ENCODE results near the gene ZNF778. TPM values are rescaled to one million over a fixed set of nuclear protein-coding genes. Genes with fewer than 3 reads are reported as not detected.
A peak's percentile ranks its signal among the peaks of the same experiment; 100 is the strongest.

Gene ZNF778
- total RNA-seq, 2 donors from 2014 or later: 5.5 to 8.7 TPM

GRCh38 chr16:89197033-89197632, 20.4 kb upstream of the ZNF778 start:
- no peaks in the 10 kb centered on the region for H3K9me3 Mint-ChIP-seq
- no peaks in the 10 kb centered on the region for H3K27me3 Mint-ChIP-seq
- H3K36me3 Mint-ChIP-seq (ENCODE audit: low read depth): no peaks in the 10 kb centered on the region
- no peak overlapping the region for H3K27ac Mint-ChIP-seq
- H3K4me1 Mint-ChIP-seq: no peaks in the 10 kb centered on the region
- ATAC-seq (replicated peaks): no peak
- H3K4me3 Mint-ChIP-seq: no peak overlapping the region

GRCh38 chr16:89197633-89198416, 19.7 kb upstream of the ZNF778 start:
- no peak for ATAC-seq (replicated peaks)
- peaks cover 4% of the 10 kb centered on the region for H3K36me3 Mint-ChIP-seq (ENCODE audit: low read depth)

DNA sequence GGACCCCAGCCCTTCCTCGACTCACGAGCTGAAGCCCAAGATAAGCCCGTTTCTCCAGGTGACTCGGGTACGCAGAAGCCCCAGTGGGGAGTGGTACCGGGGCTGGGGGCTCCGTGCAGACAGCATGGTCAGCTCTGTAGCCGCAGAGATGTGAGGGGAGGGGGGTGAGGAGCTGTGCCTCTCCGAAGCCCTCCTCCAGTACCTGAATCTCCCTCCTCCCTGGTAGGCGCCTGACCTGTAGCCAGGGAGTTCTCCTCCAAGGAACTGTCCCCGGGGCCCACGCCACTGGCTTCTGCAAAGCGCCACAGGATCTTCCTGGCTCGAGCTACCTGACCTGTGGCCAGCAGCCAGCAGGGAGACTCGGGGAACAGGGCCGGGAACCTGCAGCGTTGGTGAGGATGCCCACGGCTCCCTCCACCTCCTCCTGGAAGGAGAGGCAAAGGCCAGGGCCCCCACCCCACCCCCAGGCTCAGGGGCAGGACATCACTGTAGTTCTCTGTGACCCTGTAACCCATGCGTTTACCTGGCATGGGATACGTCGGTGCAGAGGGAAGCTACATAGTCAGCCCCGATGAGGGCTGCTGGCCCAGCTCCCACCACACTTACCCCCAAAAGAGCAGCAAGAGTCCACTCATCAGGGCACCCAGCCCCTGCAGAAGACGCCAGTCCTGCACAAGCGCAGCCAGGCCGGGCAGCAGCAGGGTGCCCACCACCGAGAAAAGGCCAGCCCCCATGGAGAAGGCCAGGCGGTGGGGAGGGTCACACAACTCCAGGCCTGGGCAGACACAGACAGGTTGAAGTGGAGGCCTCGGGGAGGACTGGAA, 18.9 kb upstream of the ZNF778 start:
- H3K9me3 Mint-ChIP-seq: no peaks in the 10 kb centered on the region
- no peak overlapping the region for H3K27ac Mint-ChIP-seq
- peaks cover 6% of the 10 kb centered on the region for H3K36me3 Mint-ChIP-seq (ENCODE audit: low read depth)
- no peaks in the 10 kb centered on the region for H3K4me1 Mint-ChIP-seq
- peaks cover 9% of the 10 kb centered on the region for H3K27me3 Mint-ChIP-seq
- no peak for ATAC-seq (replicated peaks)
- H3K4me3 Mint-ChIP-seq: no peak overlapping the region

More at GRCh38 chr16:89197633-89198416, 19.7 kb upstream of the ZNF778 start:
- H3K4me3 Mint-ChIP-seq: no peak overlapping the region
- no peaks in the 10 kb centered on the region for H3K4me1 Mint-ChIP-seq
- no peaks in the 10 kb centered on the region for H3K9me3 Mint-ChIP-seq
- no peak overlapping the region for H3K27ac Mint-ChIP-seq
- peaks cover 3% of the 10 kb centered on the region for H3K27me3 Mint-ChIP-seq

GRCh38 chr16:89199241-89200123, 18.0 kb upstream of the ZNF778 start:
- no peaks in the 10 kb centered on the region for H3K4me1 Mint-ChIP-seq
- H3K27me3 Mint-ChIP-seq: peaks cover 15% of the 10 kb centered on the region
- no peaks in the 10 kb centered on the region for H3K9me3 Mint-ChIP-seq
- no peak overlapping the region for H3K27ac Mint-ChIP-seq
- no peak for ATAC-seq (replicated peaks)
- H3K36me3 Mint-ChIP-seq (ENCODE audit: low read depth): peaks cover 6% of the 10 kb centered on the region
- peak overlapping the region; percentile 17 for H3K4me3 Mint-ChIP-seq

DNA sequence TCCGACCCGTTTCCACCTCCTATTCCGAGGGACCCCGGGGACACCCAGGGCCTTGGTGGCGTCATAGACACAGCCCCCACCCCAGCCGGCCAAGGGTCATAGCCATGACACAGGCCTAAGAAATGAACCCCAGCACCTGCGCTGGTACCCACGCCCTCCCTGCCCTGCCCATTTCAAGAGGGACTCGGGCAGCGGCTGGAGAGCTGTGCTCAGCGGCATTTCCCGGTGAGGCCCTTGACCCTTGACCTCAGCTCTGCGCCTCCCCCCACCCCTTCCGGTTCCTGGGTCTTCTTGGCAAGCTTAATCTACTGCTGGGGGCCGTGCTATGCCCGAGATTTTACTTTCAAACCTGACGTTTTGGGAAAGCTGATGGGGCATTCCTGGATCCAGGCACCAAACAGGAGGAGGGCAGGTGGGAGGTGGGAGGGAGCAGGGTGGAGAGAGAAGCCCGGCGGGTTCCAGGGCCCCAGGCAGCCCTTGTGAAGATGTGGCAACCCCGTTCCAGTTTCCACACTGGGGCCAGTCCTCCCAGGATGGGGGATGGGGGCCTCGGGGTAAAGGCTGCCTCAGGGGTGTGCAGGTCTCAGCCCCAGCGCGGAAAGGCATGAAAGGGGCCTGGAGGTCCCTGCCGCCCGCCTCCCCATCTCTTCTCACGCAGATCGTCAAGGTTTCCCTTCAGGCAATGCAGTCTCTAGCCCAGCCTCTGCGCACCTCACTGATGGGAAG, 17.2 kb upstream of the ZNF778 start, which contains the start of gene SLC22A31:
TSS of gene SLC22A31 (minus strand) at position 414 of the 726 bp plus-strand sequence. CDS start at position 378, 36 bp downstream.
- Mint-ChIP-seq H3K27me3 (peaks cover 15% of the 10 kb centered on the region), H3K4me1 (no peaks in the 10 kb centered on the region), H3K27ac (no peak within 1 kb of the TSS), H3K9me3 (no peaks in the 10 kb centered on the region), H3K4me3 (peak within 1 kb of the TSS; percentile 17), H3K36me3 (ENCODE audit: low read depth) (peaks cover 6% of the 10 kb centered on the region)
- ATAC-seq (replicated peaks): no peak

DNA sequence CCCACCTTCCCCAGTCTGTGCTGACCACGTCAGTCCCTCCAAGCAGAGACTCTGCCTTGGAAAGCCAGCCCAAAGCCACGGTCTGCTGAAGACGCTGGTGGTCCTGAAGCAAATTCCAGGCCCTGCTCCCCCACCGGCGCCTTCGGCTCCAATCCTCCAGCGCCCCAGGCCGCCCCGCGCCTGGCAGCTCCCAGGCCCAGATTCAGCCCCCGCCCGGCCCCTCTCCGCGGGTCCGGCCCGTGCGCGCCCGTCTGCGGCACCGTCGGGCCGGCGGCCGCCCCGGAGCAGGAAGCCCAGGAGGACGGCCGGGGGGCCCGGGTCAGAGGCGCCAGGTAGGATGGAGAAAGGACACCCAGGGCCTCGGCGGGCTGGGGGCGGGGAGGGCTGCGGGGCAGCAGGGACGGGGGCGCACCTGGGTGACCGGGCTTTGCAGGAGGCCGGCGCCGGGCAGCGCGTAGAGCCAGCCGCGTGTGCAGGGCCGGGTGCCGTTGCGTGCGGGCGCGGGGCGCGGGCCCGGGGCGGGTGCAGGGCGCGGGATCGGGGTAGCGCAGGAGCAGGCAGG, 16.6 kb upstream of the ZNF778 start:
- Mint-ChIP-seq H3K27ac (no peak overlapping the region), H3K27me3 (peaks cover 15% of the 10 kb centered on the region), H3K4me1 (no peaks in the 10 kb centered on the region), H3K36me3 (ENCODE audit: low read depth) (peaks cover 6% of the 10 kb centered on the region), H3K4me3 (peak overlapping the region; percentile 17), H3K9me3 (no peaks in the 10 kb centered on the region)
- peak; percentile 7 for ATAC-seq (replicated peaks)

DNA sequence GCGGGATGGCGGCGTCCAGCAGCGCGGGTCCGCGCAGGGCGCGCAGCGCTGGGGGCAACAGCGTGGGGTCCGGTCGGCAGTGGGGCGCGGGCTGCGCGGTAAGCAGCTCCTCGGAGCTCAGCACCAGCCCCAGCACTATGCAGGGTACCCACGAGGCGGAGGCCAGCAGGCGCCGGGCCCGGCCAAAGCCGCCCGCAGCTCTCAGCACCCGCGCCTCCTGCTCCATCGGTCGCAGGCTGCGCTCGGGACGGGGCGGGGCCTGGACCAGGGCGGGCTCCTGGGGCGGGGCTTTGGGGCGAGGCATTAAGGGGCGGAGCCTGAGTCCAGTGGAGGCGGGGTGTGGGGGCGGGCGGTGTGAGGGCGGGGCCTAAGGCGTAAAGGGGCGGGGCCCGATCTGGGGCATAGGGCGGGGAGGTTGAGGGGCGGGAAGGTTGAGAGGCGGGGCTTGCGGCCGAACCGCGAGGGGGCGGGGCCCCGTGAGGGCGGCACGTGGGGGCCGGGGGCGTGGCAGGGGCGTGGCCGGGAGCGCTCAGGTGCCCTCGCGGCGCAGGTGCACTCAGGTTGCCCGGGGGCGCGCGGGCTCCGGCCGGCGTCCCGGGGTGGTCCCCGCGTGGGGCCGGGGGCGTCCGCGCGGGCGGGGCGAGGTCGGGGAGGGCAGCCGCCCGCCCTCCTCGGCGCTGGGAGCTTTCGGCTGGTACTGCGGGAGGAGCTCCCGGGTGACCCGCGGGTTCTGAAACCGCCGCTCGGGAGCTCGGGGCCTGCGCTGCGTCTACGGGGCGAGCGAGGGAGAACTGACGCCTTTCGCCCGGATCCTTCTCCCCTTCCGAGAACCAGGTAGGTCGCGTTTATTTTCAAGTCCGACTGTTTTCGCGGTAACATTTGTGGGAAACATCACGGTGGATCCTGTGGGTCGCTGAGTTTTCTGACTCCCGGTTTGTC, 15.8 kb upstream of the ZNF778 start:
- peak overlapping the region; percentile 50 for H3K4me3 Mint-ChIP-seq
- peak; percentile 82 for ATAC-seq (replicated peaks)
- no peaks in the 10 kb centered on the region for H3K9me3 Mint-ChIP-seq
- no peaks in the 10 kb centered on the region for H3K4me1 Mint-ChIP-seq
- peaks cover 6% of the 10 kb centered on the region for H3K36me3 Mint-ChIP-seq (ENCODE audit: low read depth)
- H3K27me3 Mint-ChIP-seq: peaks cover 15% of the 10 kb centered on the region
- no peak overlapping the region for H3K27ac Mint-ChIP-seq

- Mint-ChIP-seq H3K4me1 (no peaks in the 10 kb centered on the region), H3K4me3 (peak overlapping the region; percentile 50), H3K27me3 (peaks cover 15% of the 10 kb centered on the region), H3K9me3 (no peaks in the 10 kb centered on the region), H3K36me3 (ENCODE audit: low read depth) (peaks cover 6% of the 10 kb centered on the region), H3K27ac (no peak overlapping the region)
- no peak for ATAC-seq (replicated peaks)
Observed at GRCh38 chr16:89202422-89203215, 14.9 kb upstream of the ZNF778 start.

- no peaks in the 10 kb centered on the region for H3K9me3 Mint-ChIP-seq
- peaks cover under 1% of the 10 kb centered on the region for H3K36me3 Mint-ChIP-seq (ENCODE audit: low read depth)
- H3K4me3 Mint-ChIP-seq: no peak overlapping the region
- H3K4me1 Mint-ChIP-seq: no peaks in the 10 kb centered on the region
- peaks cover 22% of the 10 kb centered on the region for H3K27me3 Mint-ChIP-seq
- no peak overlapping the region for H3K27ac Mint-ChIP-seq
- ATAC-seq (replicated peaks): no peak
Observed at GRCh38 chr16:89207993-89208392, 9.5 kb upstream of the ZNF778 start.

GRCh38 chr16:89209522-89210044, 7.9 kb upstream of the ZNF778 start:
- Mint-ChIP-seq H3K36me3 (ENCODE audit: low read depth) (no peaks in the 10 kb centered on the region), H3K4me3 (no peak overlapping the region), H3K9me3 (no peaks in the 10 kb centered on the region), H3K4me1 (no peaks in the 10 kb centered on the region), H3K27ac (no peak overlapping the region), H3K27me3 (peaks cover 11% of the 10 kb centered on the region)
- ATAC-seq (replicated peaks): no peak

GRCh38 chr16:89210165-89210903, 7.2 kb upstream of the ZNF778 start:
- Mint-ChIP-seq H3K36me3 (ENCODE audit: low read depth) (no peaks in the 10 kb centered on the region), H3K4me3 (no peak overlapping the region), H3K9me3 (no peaks in the 10 kb centered on the region), H3K4me1 (no peaks in the 10 kb centered on the region), H3K27me3 (peaks cover 11% of the 10 kb centered on the region), H3K27ac (no peak overlapping the region)
- ATAC-seq (replicated peaks): no peak
